A549 treated with RU486 at 1 μM for 4 hours (cell line): ENCODE data around the gene ZNF426. TPM values are rescaled to one million over a fixed set of nuclear protein-coding genes. Genes with fewer than 3 reads are reported as not detected.

Source experiments
- total RNA-seq: library from RNA; stranded (reverse); fragments of 200-300 nt; extraction: Qiagen RNA extraction; gene quantifications from 5 replicates; pipeline ENCODE4 v1.2.3, GENCODE V29; 2022; ENCODE audit warnings: low read depth

ZNF426 gene
- total RNA-seq: 0.85 to 1.7 TPM (median 1.1 TPM) in 5 replicates

DNA sequence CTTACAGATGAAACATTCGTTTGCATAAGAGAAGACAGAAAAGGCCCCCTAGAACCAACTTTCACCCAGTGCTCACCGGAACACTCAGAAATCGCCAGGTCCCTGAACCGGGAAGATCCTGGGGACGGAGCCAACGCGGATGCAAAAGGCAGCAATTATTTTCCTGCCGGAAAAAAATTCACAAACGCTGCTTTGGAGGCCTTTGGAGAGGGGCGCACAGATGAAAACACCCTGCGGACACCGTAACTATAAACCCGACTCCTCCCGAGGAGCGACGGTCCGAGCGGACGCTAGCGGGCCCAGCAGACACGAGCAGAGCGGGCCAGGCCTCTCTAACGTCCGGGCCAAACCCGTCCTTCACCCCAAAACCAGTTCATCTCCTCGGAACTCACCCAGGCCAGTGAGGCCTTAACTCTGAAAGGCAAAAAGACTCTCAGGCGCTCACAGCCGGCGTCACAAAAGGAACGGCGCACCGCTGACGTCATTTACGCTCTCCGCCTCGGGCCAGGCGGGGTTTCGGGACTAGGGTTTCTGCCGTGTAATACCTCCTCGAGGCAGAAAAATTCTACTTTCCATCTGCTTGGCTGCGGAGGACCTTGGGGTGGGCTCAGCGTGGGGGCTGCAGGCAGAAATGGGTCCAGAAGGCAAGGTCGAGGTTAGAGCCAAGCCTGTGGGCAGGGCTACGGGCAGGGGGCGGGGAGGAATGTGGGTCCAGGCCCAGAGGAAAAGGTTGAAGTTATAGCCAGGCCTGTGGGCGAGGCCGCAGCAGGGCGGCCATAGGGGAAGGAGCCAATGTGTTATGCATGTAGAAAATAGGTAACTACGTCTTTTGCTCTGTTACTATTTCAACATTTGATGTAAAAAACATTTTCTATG, at the start of gene ZNF426:
Gene ZNF426 (minus strand): TSS at position 463 of the 876 bp plus-strand sequence. CDS start 2,413 bp downstream, outside the sequence.

DNA sequence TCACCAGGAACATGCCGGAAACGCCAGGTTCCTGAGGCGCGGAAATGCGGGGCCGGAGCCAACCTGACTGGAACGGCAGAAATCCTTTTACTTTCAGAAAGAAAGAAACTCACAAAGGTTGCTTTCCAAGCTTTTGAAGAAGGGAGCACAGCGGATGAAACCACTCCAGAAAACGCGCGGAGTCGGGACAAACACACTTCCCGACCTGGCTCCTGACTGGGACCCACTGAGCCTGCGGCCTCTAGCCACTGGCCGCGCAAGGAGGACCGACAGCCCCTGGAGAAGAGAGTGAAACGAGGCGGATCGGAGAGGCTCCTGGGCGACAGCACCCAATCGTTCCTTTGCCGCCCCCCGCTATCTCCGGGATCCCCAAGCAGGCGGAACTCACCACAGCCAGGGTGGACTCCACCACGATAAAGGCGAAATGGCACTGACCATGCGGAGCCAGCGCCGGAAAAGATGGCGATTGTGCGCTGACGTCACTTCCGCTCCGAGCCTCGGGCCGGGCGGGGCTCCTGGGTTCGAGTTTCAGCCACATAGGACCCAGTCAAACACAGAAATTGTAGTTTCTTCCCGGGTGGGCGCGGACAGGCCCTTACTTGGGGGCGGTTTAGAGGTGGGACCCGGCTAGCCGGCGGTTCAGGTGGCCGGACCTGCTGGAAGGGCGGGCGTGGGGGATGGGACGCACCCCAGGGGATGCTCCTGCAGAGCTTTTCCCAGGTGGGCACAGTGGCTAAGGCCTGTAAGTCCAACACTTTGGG, 45.8 kb upstream of the ZNF426 start, which contains the start of gene ZNF121:
Gene ZNF121 (minus strand): TSS at position 432 of the 761 bp plus-strand sequence. CDS start 16,407 bp downstream, outside the sequence.

DNA sequence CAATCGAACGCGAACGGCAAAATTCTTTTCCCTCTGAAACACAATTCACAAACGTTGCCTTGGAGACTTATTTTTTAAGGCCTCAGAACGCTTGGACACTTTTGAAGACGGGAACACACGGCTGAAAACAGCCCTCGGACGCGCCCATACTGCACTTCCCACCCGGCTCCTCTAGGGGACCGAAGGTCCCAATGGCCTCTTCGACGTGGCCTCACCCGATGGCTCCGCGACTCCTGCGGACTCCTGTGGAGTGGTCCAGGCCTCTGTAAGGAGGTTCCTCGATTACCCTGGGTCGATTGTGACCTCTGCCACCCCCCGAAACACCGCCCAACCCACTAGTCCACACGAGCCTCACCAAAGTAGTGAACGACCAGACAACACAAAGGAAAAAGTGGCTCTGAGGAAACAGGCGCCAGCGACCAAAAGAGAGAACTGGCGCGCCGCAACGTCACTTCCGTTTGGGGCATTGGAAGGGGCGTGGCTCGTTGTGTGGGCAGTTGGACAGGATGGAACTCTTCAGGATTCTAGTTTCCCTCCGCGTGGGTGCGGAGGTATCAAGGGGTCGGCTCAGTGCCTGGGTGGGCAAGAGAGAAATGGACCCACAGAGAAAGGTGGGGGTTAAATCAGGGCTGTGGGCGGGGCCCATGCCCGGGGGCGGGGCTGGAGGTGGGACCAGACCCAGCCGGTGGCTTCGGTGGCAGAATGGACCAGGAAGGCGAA, 40.1 kb downstream of the ZNF426 start, which contains the start of gene ZNF560:
Gene ZNF560 (minus strand): TSS at position 434 of the 720 bp plus-strand sequence. CDS start 23,303 bp downstream, outside the sequence.

Other genes with a start within 250 kb of the ZNF426 start
- 0.63 to 1.7 TPM (median 0.87 TPM) in 5 replicates for gene ZNF699, start 228.8 kb downstream of the ZNF426 start, total RNA-seq
- gene ZNF559, start 214.5 kb downstream of the ZNF426 start, total RNA-seq: 3.5 to 6.0 TPM (median 4.9 TPM) in 5 replicates
- gene ZNF177, start 175.6 kb downstream of the ZNF426 start, total RNA-seq: 0.38 to 0.66 TPM (median 0.54 TPM) in 5 replicates
- 2.9 to 4.7 TPM (median 3.8 TPM) in 5 replicates for gene ZNF266, start 103.1 kb downstream of the ZNF426 start, total RNA-seq
- not detected in 5 replicates for gene ZNF560, start 40.0 kb downstream of the ZNF426 start, total RNA-seq
- 3.1 to 5.1 TPM (median 3.7 TPM) in 5 replicates for gene ZNF121, start 45.9 kb upstream of the ZNF426 start, total RNA-seq
- 7.6 to 14.7 TPM (median 9.2 TPM) in 5 replicates for gene ZNF561, start 82.6 kb upstream of the ZNF426 start, total RNA-seq
- 4.5 to 9.3 TPM (median 5.7 TPM) in 5 replicates for gene ZNF562, start 136.5 kb upstream of the ZNF426 start, total RNA-seq
- gene ZNF846, start 230.1 kb upstream of the ZNF426 start, total RNA-seq: 0.61 to 1.7 TPM (median 1.2 TPM) in 5 replicates